Colon (tissue), 2 donors: ENCODE data around the gene DENND2C.

Source experiments
- FAIRE-seq: peaks from 2 replicates; lab custom pipeline; 2012; peaks lifted over from hg19 to GRCh38; lab: Jason Lieb, UNC
- donor health status: control.
- donor health status: control.

The DENND2C gene

GRCh38 chr1:114669562-114670082, at the start of gene DENND2C:
DENND2C (minus strand) TSS chr1:114670049; CDS start chr1:114625984, 44,065 bp downstream.
- FAIRE-seq: no peak

GRCh38 chr1:114719424-114719787, 49.6 kb upstream of the DENND2C start:
- no peak for FAIRE-seq

- no peak for FAIRE-seq
Measured at GRCh38 chr1:114718661-114719423, 49.0 kb upstream of the DENND2C start.

- FAIRE-seq: no peak
Measured at GRCh38 chr1:114716304-114717170, 46.7 kb upstream of the DENND2C start, which contains the start of gene NRAS. NRAS (minus strand) TSS chr1:114716771; CDS start chr1:114716160, 611 bp downstream.

- FAIRE-seq: no peak
Measured at GRCh38 chr1:114715952-114716303, 46.1 kb upstream of the DENND2C start.

GRCh38 chr1:114712977-114713376, 43.1 kb upstream of the DENND2C start:
- no peak for FAIRE-seq

- no peak for FAIRE-seq
Measured at GRCh38 chr1:114710360-114710759, 40.5 kb upstream of the DENND2C start.

GRCh38 chr1:114707604-114708003, 37.8 kb upstream of the DENND2C start:
- no peak for FAIRE-seq

GRCh38 chr1:114703242-114703641, 33.4 kb upstream of the DENND2C start:
- no peak for FAIRE-seq

GRCh38 chr1:114702737-114703136, 32.9 kb upstream of the DENND2C start:
- no peak for FAIRE-seq

- FAIRE-seq: no peak
Measured at GRCh38 chr1:114701931-114702330, 32.1 kb upstream of the DENND2C start.

GRCh38 chr1:114700036-114700600, 30.3 kb upstream of the DENND2C start:
- no peak for FAIRE-seq

GRCh38 chr1:114696810-114697209, 27.0 kb upstream of the DENND2C start:
- FAIRE-seq: no peak

GRCh38 chr1:114695430-114696058, 25.7 kb upstream of the DENND2C start, which contains the start of gene AMPD1:
AMPD1 (minus strand) TSS chr1:114695546; CDS start chr1:114695471, 75 bp downstream.
- no peak for FAIRE-seq

GRCh38 chr1:114694540-114695310, 24.9 kb upstream of the DENND2C start:
- no peak for FAIRE-seq

GRCh38 chr1:114692947-114693346, 23.1 kb upstream of the DENND2C start:
- no peak for FAIRE-seq

- FAIRE-seq: no peak
Measured at GRCh38 chr1:114691061-114691460, 21.2 kb upstream of the DENND2C start.

- FAIRE-seq: no peak
Measured at GRCh38 chr1:114690148-114690547, 20.3 kb upstream of the DENND2C start.

GRCh38 chr1:114688526-114688925, 18.7 kb upstream of the DENND2C start:
- FAIRE-seq: no peak

- FAIRE-seq: no peak
Measured at GRCh38 chr1:114685851-114686250, 16.0 kb upstream of the DENND2C start.

GRCh38 chr1:114677691-114678090, 7.8 kb upstream of the DENND2C start:
- no peak for FAIRE-seq
